Activated CD4-positive, alpha-beta T cell treated with anti-CD3 and anti-CD28 coated beads for 4 hours (primary cell): Measurements from ENCODE around the gene GNAI3.

Experiments
- DNase-seq, 2 donors: peaks; one replicate each; pipeline ENCODE4 v3.0.0-alpha.2; 2020

Gene GNAI3

GRCh38 chr1:109603229-109603628 is 54.8 kb downstream of the GNAI3 start:
- no peak for DNase-seq

GRCh38 chr1:109605381-109605780 is 57.0 kb downstream of the GNAI3 start:
- no peak for DNase-seq

- DNase-seq, result no peak
Observed at GRCh38 chr1:109609881-109610280, 61.5 kb downstream of the GNAI3 start.

- no peak for DNase-seq
Observed at GRCh38 chr1:109610609-109611307, 62.3 kb downstream of the GNAI3 start.

GRCh38 chr1:109611308-109611990 is 63.0 kb downstream of the GNAI3 start:
- no peak for DNase-seq

- DNase-seq, result no peak
Observed at GRCh38 chr1:109613361-109614147, 65.1 kb downstream of the GNAI3 start.

GRCh38 chr1:109615879-109616278 is 67.5 kb downstream of the GNAI3 start:
- no peak for DNase-seq

- DNase-seq, result no peak
Observed at GRCh38 chr1:109616391-109616790, 68.0 kb downstream of the GNAI3 start.

GRCh38 chr1:109617291-109617801 is 68.9 kb downstream of the GNAI3 start:
- no peak for DNase-seq

GRCh38 chr1:109618661-109619575 is 70.5 kb downstream of the GNAI3 start:
- DNase-seq, result no peak

- DNase-seq, result peak; percentile 68 to 73
Observed at GRCh38 chr1:109619576-109620400, 71.4 kb downstream of the GNAI3 start, which contains the start of the genes AMPD2 and GNAT2. TSS of gene AMPD2 (plus strand) at chr1:109619837. CDS start at chr1:109621176, 1,339 bp downstream. TSS of gene GNAT2 (minus strand) at chr1:109619616. CDS start at chr1:109612870, 6,746 bp downstream.

- no peak for DNase-seq
Observed at GRCh38 chr1:109620401-109620791, 72.0 kb downstream of the GNAI3 start.

GRCh38 chr1:109620841-109621286 is 72.4 kb downstream of the GNAI3 start:
- peak; percentile 97 for DNase-seq

- DNase-seq, result no peak
Observed at GRCh38 chr1:109621379-109622136, 73.1 kb downstream of the GNAI3 start.

- DNase-seq, result no peak
Observed at GRCh38 chr1:109622137-109622892, 73.9 kb downstream of the GNAI3 start.

- no peak for DNase-seq
Observed at GRCh38 chr1:109622895-109623294, 74.5 kb downstream of the GNAI3 start.

GRCh38 chr1:109623601-109624161 is 75.3 kb downstream of the GNAI3 start:
- DNase-seq, result no peak

- no peak for DNase-seq
Observed at GRCh38 chr1:109624201-109625010, 76.0 kb downstream of the GNAI3 start.
